Upper lobe of left lung (tissue), 4 donors: ENCODE results near the gene KLHDC3.

Experiments
- EP300 ChIP-seq, 4 donors: sonication (generic); formaldehyde crosslinking; IDR thresholded peaks; one replicate each; pipeline ENCODE4 v1.5.1; 2017; ENCODE audit warnings: antibody characterized with exemption in 4 of 4, control low read depth in 2 of 4
- TF ChIP-seq, protein P1 (sequence below), 6 experiments: fragments of 450-650 bp in 4 of 6; fragments of 200-600 bp in 2 of 6; sonication (generic) in 2 of 6; IDR thresholded peaks; one replicate each; pipeline ENCODE4 v1.5.1; 2016 to 2019; ENCODE audit warnings: antibody characterized with exemption in 6 of 6

DNA sequence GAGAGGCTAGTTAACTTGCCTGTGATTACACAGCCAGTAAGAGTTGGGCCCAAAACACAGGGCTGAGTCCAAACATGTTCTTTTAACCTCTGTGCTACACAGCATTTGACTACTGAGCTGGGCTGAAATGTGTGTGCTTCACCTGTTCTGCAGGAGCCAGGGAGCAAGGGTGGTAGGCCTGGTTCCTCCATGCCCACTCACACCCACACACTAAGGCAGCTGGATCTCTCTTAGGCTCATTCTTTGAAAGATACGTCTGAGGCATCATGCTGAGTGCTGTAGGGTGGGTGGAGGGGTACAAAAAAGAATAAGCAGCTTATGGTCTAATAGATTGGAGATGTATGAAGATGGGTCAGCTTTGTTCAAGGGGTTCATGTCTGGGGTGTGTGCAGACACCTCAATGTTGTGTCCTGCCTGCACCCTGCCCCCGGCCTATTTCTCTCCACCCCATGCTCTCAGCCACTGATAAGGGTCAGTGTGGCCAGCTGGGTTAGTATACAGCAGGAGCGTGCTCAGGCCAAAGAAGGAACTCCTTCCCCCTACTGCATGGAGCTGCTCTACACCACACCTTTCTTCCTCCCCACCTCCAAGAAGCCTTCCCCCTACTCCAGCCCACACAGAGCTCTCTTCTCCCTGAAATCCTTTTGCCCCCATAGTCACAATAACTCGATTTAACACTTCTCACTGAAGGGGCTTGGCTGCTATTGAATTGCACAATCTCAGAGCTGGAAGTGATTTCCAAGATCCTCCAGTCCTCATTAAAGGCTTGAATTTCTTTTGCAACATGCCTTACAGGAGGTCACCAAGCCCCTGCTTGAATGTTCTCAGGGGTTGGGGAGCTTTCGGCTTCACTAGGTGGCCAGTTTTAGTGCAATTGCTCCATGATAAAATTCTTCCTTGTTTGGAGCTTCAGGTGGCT lies 26.3 kb upstream of the KLHDC3 start:
- TF ChIP-seq, protein P1, sequence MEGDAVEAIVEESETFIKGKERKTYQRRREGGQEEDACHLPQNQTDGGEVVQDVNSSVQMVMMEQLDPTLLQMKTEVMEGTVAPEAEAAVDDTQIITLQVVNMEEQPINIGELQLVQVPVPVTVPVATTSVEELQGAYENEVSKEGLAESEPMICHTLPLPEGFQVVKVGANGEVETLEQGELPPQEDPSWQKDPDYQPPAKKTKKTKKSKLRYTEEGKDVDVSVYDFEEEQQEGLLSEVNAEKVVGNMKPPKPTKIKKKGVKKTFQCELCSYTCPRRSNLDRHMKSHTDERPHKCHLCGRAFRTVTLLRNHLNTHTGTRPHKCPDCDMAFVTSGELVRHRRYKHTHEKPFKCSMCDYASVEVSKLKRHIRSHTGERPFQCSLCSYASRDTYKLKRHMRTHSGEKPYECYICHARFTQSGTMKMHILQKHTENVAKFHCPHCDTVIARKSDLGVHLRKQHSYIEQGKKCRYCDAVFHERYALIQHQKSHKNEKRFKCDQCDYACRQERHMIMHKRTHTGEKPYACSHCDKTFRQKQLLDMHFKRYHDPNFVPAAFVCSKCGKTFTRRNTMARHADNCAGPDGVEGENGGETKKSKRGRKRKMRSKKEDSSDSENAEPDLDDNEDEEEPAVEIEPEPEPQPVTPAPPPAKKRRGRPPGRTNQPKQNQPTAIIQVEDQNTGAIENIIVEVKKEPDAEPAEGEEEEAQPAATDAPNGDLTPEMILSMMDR (IDR thresholded peaks at IDR 0.05), result no peak
- no peak for TF ChIP-seq EP300 (IDR thresholded peaks at IDR 0.05)
